Measurements from ENCODE around the gene SWSAP1. TPM values are rescaled to one million over a fixed set of nuclear protein-coding genes. Genes with fewer than 3 reads are reported as not detected.

SWSAP1 gene
- total RNA-seq, 1 donor from 2014 or later = 1.7 TPM

DNA sequence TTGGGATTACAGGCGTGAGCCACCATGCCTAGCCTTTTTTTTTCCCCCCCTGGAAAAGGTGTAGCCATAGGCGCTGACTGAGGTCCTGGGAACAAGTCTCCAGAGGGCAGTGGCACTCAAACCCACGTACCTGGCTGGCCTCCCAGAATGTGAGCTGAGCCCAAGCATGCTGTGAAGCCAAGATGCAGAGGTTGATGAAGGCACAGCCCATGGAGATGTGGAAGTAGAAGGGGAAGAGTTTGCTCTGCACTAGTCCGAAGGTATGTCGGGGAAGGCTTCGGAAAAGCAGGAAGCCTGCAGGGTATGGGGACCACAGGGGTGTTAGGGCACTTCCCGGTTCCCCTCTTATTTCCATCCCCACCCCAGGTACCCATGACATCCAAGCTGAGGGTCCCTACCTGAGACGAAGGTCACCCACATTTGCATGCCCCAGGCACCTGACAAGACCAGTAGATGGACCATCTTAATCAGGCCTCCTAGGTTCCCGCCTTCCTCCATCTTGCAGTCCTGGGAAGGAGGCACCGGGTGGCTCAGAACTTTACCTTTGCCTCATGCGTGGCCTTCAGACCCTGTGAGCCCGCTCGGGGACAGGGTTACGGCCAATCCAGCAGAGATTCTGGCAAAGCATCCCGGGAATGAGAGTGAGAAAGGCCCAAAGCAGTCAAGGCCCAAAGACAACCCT is 29.2 kb upstream of the SWSAP1 start:
- H3K4me1 ChIP-seq (ENCODE audit: insufficient read depth, low read length) = peaks cover 18% of the 10 kb centered on the region
- peak overlapping the region; percentile 88 for H3K4me3 ChIP-seq (ENCODE audit: insufficient read depth, low read depth, low read length)
- peaks cover 5% of the 10 kb centered on the region for H3K9me3 Mint-ChIP-seq (ENCODE audit: unreplicated experiment)
- H3K4me3 Mint-ChIP-seq (ENCODE audit: unreplicated experiment) = peak overlapping the region; percentile 96
- H3K9ac ChIP-seq (ENCODE audit: low read length) = peak overlapping the region; percentile 89
- no peak for TF ChIP-seq EZH2 (IDR thresholded peaks at IDR 0.05; ENCODE audit: insufficient read depth, low read length)
- TF ChIP-seq, protein P1, sequence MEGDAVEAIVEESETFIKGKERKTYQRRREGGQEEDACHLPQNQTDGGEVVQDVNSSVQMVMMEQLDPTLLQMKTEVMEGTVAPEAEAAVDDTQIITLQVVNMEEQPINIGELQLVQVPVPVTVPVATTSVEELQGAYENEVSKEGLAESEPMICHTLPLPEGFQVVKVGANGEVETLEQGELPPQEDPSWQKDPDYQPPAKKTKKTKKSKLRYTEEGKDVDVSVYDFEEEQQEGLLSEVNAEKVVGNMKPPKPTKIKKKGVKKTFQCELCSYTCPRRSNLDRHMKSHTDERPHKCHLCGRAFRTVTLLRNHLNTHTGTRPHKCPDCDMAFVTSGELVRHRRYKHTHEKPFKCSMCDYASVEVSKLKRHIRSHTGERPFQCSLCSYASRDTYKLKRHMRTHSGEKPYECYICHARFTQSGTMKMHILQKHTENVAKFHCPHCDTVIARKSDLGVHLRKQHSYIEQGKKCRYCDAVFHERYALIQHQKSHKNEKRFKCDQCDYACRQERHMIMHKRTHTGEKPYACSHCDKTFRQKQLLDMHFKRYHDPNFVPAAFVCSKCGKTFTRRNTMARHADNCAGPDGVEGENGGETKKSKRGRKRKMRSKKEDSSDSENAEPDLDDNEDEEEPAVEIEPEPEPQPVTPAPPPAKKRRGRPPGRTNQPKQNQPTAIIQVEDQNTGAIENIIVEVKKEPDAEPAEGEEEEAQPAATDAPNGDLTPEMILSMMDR (IDR thresholded peaks at IDR 0.05; ENCODE audit: insufficient read depth, low read depth, low read length) = no peak
- DNase-seq (ENCODE audit: low read depth) (no peak), FAIRE-seq (no peak)
- no peaks in the 10 kb centered on the region for H3K36me3 ChIP-seq (ENCODE audit: insufficient read depth, low read length)
- H3K27ac Mint-ChIP-seq (ENCODE audit: unreplicated experiment) = peak overlapping the region; percentile 89
- peaks cover 8% of the 10 kb centered on the region for H4K20me1 ChIP-seq (ENCODE audit: insufficient read depth, low read length)
- peaks cover 7% of the 10 kb centered on the region for H3K36me3 Mint-ChIP-seq (ENCODE audit: low read depth, unreplicated experiment)
- H3K27ac ChIP-seq (ENCODE audit: low read depth, low read length) = no peak overlapping the region
- H3K27me3 ChIP-seq (ENCODE audit: insufficient read depth, low read length) = no peaks in the 10 kb centered on the region
- H3K79me2 ChIP-seq (ENCODE audit: insufficient read depth, low read length) = peaks cover 2% of the 10 kb centered on the region
- peaks cover 9% of the 10 kb centered on the region for H3K4me1 Mint-ChIP-seq (ENCODE audit: low read depth, unreplicated experiment)
- no peaks in the 10 kb centered on the region for H3K27me3 Mint-ChIP-seq (ENCODE audit: low read depth, unreplicated experiment)
- peak overlapping the region; percentile 86 for H3K4me2 ChIP-seq (ENCODE audit: low read length)
- peak overlapping the region; percentile 86 for H2AFZ ChIP-seq (ENCODE audit: low read depth, low read length)
- H3K9me3 ChIP-seq (ENCODE audit: insufficient read depth, low read depth, low read length) = peaks cover 9% of the 10 kb centered on the region

DNA sequence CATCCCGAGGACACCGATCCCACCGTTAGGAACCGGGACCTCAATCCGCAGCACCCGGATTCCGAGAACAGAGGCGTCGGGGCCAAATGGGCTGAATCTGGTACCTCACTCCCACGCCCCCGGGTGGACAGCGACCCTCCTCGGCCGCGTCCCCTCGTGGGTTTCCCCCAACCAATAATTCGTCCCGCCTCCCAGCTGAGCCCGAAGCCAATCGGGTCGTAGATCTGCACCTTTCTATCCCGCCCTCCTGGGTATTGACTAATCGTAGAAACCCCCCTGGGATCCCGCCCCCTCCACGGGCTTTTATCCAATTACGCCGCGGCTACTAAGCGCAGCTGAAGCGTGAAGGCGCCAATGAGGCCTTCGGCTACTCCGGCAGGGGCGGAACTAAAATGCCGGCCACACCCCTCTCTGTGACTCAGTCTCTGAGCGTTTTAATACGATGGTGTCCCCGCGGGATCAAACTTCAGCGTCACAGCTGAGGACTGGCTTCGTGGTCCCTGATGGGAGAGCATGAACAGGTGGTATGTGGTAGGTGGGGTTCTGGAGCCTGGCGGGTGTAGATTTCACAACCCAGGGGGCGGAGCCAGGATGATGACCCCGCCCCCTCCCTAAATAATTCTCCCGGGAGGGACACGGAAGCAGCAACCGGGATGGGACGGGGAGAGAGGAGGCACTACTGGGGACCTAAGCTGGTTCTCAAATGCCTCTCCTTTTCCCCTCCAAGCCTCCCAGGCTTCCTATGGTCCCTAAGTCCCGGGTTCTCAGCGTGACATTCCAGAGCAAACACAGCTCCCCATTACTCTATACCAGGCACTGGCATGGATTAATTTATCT is 28.1 kb upstream of the SWSAP1 start, which contains the start of the genes CCDC159 and TMEM205:
Gene CCDC159, plus strand, starts transcription at position 416 of the 837 bp plus-strand sequence. Its CDS starts 88 bp downstream, at position 504.
Gene TMEM205, minus strand, starts transcription at position 165 of the 837 bp plus-strand sequence. CDS start 649 bp downstream, outside the sequence.
- H3K9me3 Mint-ChIP-seq (ENCODE audit: unreplicated experiment) = peaks cover 5% of the 10 kb centered on the region
- Histone ChIP-seq H3K4me2 (ENCODE audit: low read length) (peak within 1 kb of the TSS; percentile 86), H3K36me3 (ENCODE audit: insufficient read depth, low read length) (no peaks in the 10 kb centered on the region), H4K20me1 (ENCODE audit: insufficient read depth, low read length) (peaks cover 8% of the 10 kb centered on the region), H3K9ac (ENCODE audit: low read length) (peak within 1 kb of the TSS; percentile 89), H3K9me3 (ENCODE audit: insufficient read depth, low read depth, low read length) (peaks cover 9% of the 10 kb centered on the region), H3K4me3 (ENCODE audit: insufficient read depth, low read depth, low read length) (peak within 1 kb of the TSS; percentile 88), H3K79me2 (ENCODE audit: insufficient read depth, low read length) (peaks cover 2% of the 10 kb centered on the region), H3K4me1 (ENCODE audit: insufficient read depth, low read length) (peaks cover 18% of the 10 kb centered on the region), H3K27me3 (ENCODE audit: insufficient read depth, low read length) (no peaks in the 10 kb centered on the region), H3K27ac (ENCODE audit: low read depth, low read length) (peak within 1 kb of the TSS; percentile 77), H2AFZ (ENCODE audit: low read depth, low read length) (peak within 1 kb of the TSS; percentile 86)
- TF ChIP-seq, protein P1 (IDR thresholded peaks at IDR 0.05; ENCODE audit: insufficient read depth, low read depth, low read length) = no peak
- no peak for TF ChIP-seq EZH2 (IDR thresholded peaks at IDR 0.05; ENCODE audit: insufficient read depth, low read length)
- H3K4me3 Mint-ChIP-seq (ENCODE audit: unreplicated experiment) = peak within 1 kb of the TSS; percentile 96
- DNase-seq (ENCODE audit: low read depth) (peak; percentile 98), FAIRE-seq (peak; percentile 92)
- H3K4me1 Mint-ChIP-seq (ENCODE audit: low read depth, unreplicated experiment) = peaks cover 9% of the 10 kb centered on the region
- peaks cover 7% of the 10 kb centered on the region for H3K36me3 Mint-ChIP-seq (ENCODE audit: low read depth, unreplicated experiment)
- peak within 1 kb of the TSS; percentile 89 for H3K27ac Mint-ChIP-seq (ENCODE audit: unreplicated experiment)
- peaks cover 2% of the 10 kb centered on the region for H3K27me3 Mint-ChIP-seq (ENCODE audit: low read depth, unreplicated experiment)

All from astrocyte (in vitro differentiated cells and primary cell).